GM12891 (cell line): ENCODE data around the gene MARK4.

ENCODE experiments used
- POLR2A ChIP-seq: IDR thresholded peaks from 2 replicates; pipeline ENCODE4 v1.6.1; 2011; ENCODE audit warnings: low read depth, low read length, control low read depth
- POLR2AphosphoS5 ChIP-seq: IDR thresholded peaks from 2 replicates; pipeline ENCODE4 v1.6.1; 2011; ENCODE audit warnings: low read depth, low read length, control low read depth
- POU2F2 ChIP-seq: IDR thresholded peaks from 2 replicates; pipeline ENCODE4 v1.6.1; 2011; ENCODE audit warnings: low read depth, mild to moderate bottlenecking, control low read depth, low read length, moderate library complexity
- SPI1 ChIP-seq: IDR thresholded peaks from 2 replicates; pipeline ENCODE4 v1.6.1; 2011; ENCODE audit warnings: low read depth, low read length, control low read depth
- TAF1 ChIP-seq: IDR thresholded peaks from 2 replicates; pipeline ENCODE4 v1.6.1; 2011; ENCODE audit warnings: low read depth, low read length, control low read depth

DNA sequence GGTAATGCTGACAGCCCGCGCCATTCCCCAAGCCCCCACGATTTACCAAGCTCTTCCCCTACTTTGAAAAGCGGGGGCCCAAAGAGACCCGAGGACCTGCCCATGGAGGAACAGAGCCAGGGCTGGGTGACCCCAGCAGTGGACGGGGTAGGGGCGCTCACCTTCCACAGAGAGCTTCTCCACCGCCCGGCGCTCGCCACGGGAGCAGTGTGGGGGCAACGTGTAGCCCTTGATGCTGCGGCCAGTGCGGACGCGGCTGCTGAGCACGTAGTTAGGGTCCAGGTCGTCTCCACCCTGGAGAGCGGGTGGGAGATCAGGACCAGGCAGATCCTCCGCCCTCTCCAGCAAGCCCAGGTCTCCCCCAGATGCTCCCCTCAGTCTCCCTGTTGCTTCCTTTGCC lies 64.2 kb downstream of the MARK4 start:
- no peak for TF ChIP-seq TAF1
- no peak for TF ChIP-seq POLR2A
- TF ChIP-seq POLR2AphosphoS5, result no peak
- no peak for TF ChIP-seq SPI1
- no peak for TF ChIP-seq POU2F2
